ENCODE measurements around the gene ANKRD29.
"Not testable (repeated sequence)": the region's sequence is repeated elsewhere in the genome, so short reads cannot be mapped to it uniquely, and the experiment has no call there.

The ANKRD29 gene

GRCh38 chr18:23645568-23646175 is 17.0 kb downstream of the ANKRD29 start:
- DNase-seq (ENCODE audit: low read depth in 2 of 2): no peak

GRCh38 chr18:23643815-23644490 is 18.8 kb downstream of the ANKRD29 start:
- no peak for DNase-seq (ENCODE audit: low read depth in 2 of 2)

- DNase-seq (ENCODE audit: low read depth in 2 of 2): no peak
Measured at GRCh38 chr18:23641937-23642666, 20.6 kb downstream of the ANKRD29 start.

GRCh38 chr18:23641143-23641720 is 21.5 kb downstream of the ANKRD29 start:
- no peak for DNase-seq (ENCODE audit: low read depth in 2 of 2)

GRCh38 chr18:23640052-23640451 is 22.7 kb downstream of the ANKRD29 start:
- no peak for DNase-seq (ENCODE audit: low read depth in 2 of 2)

- not testable (repeated sequence) for DNase-seq (ENCODE audit: low read depth in 2 of 2)
Measured at GRCh38 chr18:23636433-23636832, 26.3 kb downstream of the ANKRD29 start.

GRCh38 chr18:23636071-23636399 is 26.7 kb downstream of the ANKRD29 start:
- DNase-seq (ENCODE audit: low read depth in 2 of 2): no peak

GRCh38 chr18:23635283-23636070 is 27.2 kb downstream of the ANKRD29 start:
- DNase-seq (ENCODE audit: low read depth in 2 of 2): no peak

- no peak for DNase-seq (ENCODE audit: low read depth in 2 of 2)
Measured at GRCh38 chr18:23634692-23635091, 28.0 kb downstream of the ANKRD29 start.

GRCh38 chr18:23632615-23633014 is 30.1 kb downstream of the ANKRD29 start:
- no peak for DNase-seq (ENCODE audit: low read depth in 2 of 2)

- DNase-seq (ENCODE audit: low read depth in 2 of 2): no peak
Measured at GRCh38 chr18:23631746-23632145, 31.0 kb downstream of the ANKRD29 start.

GRCh38 chr18:23631312-23631711 is 31.4 kb downstream of the ANKRD29 start:
- no peak for DNase-seq (ENCODE audit: low read depth in 2 of 2)

- no peak for DNase-seq (ENCODE audit: low read depth in 2 of 2)
Measured at GRCh38 chr18:23629444-23629946, 33.2 kb downstream of the ANKRD29 start.

- DNase-seq (ENCODE audit: low read depth in 2 of 2): no peak
Measured at GRCh38 chr18:23627970-23628369, 34.7 kb downstream of the ANKRD29 start.

- no peak for DNase-seq (ENCODE audit: low read depth in 2 of 2)
Measured at GRCh38 chr18:23627321-23627720, 35.4 kb downstream of the ANKRD29 start.

- no peak for DNase-seq (ENCODE audit: low read depth in 2 of 2)
Measured at GRCh38 chr18:23626451-23627279, 36.0 kb downstream of the ANKRD29 start.

- DNase-seq (ENCODE audit: low read depth in 2 of 2): no peak
Measured at GRCh38 chr18:23623040-23623439, 39.7 kb downstream of the ANKRD29 start.

GRCh38 chr18:23619388-23619881 is 43.3 kb downstream of the ANKRD29 start:
- no peak for DNase-seq (ENCODE audit: low read depth in 2 of 2)

GRCh38 chr18:23618862-23619387 is 43.8 kb downstream of the ANKRD29 start:
- no peak for DNase-seq (ENCODE audit: low read depth in 2 of 2)

GRCh38 chr18:23617412-23618014 is 45.2 kb downstream of the ANKRD29 start:
- no peak for DNase-seq (ENCODE audit: low read depth in 2 of 2)

Data from stimulated activated CD8-positive, alpha-beta memory T cell treated with anti-CD3 and anti-CD28 coated beads, Interleukin-15, amount 100 ng/mL, for 4 hours (primary cell).